Stimulated activated CD4-positive, alpha-beta T cell treated with anti-CD3 and anti-CD28 coated beads, Interleukin-1b, Interleukin-23, amount 100 ng/mL, for 24 hours (primary cell): ENCODE results near the gene PDE3A.

Experiments
- DNase-seq, 4 experiments: peaks; one replicate each; pipeline ENCODE4 v3.0.0-alpha.2; 2020; ENCODE audit warnings: low read depth in 4 of 4, low spot score in 1 of 4

The PDE3A gene

DNA sequence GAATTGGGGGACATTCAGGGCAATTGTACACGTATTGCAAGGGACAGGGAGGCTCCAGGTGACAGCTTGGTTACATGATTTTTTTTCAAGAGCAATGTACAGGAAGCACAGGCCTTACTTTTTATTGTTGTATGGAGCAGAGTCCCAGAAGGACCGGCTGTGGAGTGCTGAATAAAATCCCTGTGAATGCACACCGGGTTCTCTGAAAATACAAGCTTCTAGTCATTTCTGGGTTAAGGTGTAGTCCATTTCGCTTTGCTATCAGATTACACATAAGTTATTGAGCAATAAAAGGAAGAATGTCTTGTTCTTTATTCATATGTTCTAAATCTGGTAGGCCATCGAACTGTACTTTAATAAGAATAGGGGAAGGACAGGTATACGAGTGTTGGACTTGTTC lies 52.2 kb downstream of the PDE3A start:
- DNase-seq = no peak

DNA sequence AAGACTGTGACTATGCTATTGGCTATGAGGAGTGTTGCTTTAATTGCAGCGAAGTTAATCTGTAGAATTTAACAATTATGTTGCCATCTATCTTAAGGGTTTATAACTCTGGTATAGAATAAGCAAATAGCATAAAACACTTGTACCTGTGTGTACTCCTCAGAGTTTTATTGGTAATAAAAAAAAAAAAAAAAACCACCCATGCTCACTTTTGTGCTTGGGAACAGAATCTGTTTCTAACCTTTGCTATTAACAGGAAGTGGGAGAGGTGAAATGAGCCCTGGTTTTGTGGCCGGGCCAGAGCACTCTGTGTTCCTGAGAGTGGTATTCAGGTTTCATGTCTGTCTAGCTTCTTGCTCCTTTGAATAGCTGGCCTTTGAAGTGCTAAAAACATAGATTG lies 53.1 kb downstream of the PDE3A start:
- no peak for DNase-seq

DNA sequence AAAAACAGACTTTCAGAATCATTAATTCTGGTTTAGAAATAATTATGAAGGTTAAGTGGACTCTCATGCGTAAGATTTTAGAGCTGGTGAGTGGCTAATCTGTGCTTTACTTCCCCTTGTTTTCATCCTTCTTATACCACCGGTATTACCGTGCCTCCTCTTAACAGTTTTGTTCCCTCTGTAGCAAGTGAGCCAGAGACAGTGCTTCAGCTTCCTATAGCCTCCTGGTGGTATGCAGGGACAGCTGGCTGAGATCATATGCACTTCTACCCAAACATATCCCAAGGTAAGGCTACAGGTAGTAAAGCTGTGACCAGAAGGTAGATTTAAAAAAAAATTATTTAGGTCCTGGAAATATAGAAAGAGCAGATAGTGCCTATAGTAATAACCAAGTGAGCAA lies 55.2 kb downstream of the PDE3A start:
- DNase-seq = no peak

DNA sequence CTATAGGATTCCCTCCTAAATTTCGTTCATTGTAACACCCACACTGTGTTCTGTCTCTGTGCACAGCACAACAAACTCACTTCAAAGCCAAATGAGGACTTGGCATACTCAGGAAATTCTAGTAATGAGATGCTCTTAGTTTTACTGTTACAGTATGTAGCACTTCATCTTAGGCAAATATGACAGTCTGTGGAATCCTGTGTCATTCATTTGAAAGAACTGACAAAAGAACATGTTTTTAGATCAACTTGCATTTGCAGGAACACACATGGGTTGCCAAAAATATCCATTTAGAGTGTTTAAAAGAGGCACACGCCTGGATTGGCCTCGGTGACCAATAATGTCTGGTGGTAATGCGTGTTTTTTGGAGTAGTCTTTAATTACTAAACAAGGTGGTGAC lies 56.5 kb downstream of the PDE3A start:
- no peak for DNase-seq

DNA sequence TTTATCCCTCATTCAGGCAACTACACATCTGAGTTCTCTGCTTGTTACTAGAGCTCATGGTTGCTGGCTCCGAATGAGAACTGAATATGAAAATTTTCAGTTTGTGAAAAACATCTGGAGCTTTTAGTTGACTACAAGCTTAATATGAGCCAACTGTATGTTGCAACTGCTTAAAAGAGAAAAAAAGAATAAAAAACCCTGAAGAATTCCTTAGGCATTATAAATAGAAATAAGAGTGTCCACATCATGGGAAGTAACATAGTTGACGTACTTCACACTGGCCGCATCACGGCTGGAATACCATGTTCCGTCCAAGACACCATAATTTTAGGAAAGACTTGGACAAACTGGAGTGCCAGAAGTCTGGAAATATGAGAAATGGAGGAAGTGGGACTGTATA lies 57.9 kb downstream of the PDE3A start:
- DNase-seq = no peak

DNA sequence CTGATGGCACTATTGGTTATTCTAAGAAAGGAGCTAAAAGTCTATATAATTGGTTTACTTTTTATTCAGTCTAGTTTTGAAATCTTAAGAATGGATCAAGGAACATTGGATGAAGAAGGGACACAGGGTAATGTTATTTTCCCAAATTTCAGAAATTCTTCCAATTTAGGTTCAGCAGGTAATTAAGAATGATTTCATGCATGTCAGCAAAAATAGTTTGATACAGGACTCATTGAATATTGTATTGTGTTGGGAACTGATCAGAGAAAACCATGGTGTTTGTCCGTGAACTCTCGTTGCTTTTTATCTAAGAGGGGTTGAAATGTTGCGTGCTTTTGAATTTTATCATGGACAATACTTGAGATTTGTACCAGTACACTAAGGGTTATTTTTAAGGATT lies 58.6 kb downstream of the PDE3A start:
- DNase-seq = no peak

DNA sequence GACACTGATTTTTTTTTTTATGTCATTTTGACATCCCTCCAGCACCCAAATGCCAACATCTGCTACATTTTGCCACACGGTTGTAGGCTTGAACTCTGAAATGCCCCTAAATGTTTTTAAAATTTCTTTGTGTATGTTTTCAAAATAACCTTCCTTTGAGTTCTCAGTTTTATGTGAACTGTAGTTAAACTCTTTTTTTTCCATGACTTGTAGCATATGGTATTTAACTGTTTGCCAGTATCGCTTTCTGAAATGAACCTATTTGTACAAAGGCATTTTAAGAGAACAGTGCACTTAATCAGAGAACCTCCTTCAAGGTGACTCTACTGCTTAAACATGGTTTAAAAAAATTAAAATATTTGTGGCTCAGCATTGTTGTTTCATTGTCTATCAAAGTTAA lies 61.5 kb downstream of the PDE3A start:
- no peak for DNase-seq

DNA sequence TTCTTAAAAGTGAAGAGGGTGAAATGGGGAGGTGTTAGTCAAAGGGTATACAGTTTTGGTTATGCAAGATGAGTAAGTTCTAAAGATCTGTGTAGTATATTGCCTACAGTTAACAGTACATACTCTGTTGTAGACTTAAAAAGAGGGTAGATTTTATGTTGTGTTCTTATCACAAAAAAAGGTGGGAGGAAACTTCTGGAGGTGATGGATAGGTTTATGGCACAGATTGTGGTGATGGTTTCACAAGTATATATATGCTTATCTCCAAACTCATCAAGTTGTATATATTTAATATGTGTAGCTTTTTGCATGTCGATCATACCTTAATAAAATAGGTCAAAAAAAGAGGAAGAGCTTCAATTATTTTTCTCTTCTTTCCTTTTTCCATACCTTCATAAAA lies 64.0 kb downstream of the PDE3A start:
- no peak for DNase-seq

DNA sequence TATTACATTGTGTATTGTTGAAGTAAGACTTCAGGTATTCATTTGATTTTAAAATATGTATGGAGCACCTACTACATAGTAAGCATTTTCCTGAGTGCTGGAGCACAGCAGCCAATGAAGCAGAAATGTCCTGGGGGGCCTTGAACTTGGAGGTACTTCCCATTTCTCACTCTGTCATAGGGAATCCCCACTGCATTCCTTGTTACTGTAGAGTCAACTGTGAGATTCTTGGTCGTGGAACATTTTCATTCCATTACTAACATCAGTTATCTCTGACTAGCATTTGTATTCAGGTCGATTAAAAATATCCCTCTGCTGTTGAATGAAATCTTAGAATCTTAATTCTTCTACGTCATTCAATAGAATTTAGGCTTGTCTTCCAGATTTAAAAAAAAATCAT lies 66.7 kb downstream of the PDE3A start:
- no peak for DNase-seq

DNA sequence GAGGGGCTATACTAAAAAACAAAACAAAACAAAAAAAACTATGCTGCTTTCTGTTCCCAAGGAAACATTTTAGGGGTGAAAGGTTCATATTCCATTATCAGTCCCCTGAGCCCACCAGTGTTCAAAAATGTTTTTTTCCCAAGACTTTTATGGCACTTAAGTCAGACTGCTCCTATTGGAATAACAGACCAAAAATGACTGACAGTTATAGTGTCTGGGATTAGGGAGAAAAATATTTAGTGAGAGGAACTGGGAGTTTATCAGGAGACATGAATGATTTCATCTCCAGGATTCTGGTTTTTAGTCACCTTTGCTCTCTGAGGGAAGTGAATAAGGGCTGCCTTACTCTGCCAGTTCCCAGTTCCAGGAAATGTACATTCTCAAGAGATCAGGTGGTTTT lies 68.0 kb downstream of the PDE3A start:
- DNase-seq = no peak

DNA sequence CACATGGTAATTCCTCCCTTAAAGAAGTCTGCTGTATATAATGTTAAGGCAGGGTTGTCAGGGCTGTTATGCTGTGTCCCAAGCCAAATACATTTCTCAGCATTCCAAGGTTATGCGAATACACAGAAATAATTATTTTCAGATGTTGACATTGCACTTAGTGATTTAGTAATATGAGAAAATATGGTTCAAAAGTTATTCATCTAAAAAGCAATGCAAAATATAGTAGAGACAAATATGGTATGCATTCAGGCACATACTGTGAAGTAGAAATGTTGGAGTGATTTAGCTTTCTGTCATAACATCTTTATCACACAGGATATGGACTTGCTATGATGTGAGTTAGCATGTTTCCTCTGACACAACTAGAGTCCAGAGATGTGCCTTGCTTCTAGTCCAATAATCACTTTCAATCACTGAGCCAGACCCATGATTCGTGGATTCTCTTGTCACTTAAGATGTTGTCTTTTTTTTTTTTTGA lies 70.0 kb downstream of the PDE3A start:
- no peak for DNase-seq

DNA sequence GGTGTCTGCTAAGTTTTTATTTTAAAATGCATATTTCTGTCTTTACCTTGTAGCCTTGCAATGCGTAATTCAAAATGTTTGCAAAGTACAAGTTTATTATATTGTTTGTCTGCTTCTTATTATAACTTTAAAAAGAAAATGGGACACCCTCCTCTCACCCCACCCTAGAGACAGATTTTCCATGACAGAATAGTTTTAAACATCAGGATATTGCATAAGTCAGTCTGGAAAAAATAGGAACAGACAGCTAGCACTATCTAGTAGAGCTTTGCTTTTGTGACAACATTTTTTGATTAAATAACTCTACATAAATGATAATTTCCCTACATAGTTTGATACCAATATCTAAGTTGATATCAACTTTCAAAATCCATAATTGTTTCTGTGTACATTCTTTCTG lies 71.3 kb downstream of the PDE3A start:
- DNase-seq = no peak

DNA sequence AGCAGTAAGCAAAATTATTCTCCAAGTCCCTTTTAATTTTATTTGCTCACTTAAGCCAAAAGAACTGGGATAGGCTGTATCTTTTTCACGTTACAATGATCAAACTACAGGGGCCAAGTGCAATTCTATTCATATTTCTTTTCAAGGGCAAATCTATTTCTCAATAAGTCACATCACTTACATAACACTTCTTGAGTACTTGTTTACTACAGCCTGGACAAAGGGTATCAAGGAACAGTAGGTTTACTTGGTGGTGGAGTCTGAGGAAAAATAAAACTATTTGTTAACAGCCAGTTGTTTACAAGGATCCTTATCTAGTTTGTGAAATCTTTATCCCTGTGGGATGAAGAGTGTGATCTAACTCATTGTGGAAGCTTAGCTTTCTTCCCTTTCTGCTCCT lies 72.1 kb downstream of the PDE3A start:
- DNase-seq = no peak

DNA sequence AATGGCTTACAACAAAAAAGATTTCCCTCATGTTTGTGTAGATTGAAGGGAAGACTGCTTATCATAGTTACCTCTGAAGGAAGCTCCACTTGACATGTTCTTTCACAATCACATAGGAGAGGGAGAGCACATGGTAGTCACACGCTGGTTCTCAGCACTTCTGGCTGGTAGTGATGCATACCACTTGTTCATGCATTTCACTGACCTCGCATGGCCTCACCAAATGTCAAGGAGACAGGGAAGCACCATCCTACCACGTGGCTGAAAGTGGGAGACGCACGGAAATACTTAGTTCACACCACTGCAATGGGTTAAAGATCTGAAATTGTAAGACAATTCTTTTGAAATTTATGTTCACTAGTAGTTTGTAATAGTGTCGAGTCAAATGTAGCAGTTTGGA lies 74.0 kb downstream of the PDE3A start:
- DNase-seq = no peak

DNA sequence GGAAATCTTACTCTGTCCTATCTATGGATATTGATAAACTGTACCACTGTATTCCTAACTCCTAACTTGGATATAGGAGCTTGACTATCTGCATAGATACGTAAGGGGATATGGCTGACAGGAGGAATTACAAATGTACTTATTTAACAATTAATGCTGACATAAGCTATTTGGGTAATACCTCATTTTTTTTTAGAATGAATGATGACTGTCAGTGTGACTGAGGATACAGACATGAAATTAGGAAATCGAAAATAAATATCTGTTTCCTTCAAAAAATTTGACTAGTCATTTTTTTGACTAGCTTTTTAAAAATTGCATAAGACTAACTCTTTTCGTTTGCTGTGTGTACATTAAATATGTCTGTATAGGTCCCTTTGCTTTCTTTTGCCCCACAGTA lies 74.9 kb downstream of the PDE3A start:
- no peak for DNase-seq

DNA sequence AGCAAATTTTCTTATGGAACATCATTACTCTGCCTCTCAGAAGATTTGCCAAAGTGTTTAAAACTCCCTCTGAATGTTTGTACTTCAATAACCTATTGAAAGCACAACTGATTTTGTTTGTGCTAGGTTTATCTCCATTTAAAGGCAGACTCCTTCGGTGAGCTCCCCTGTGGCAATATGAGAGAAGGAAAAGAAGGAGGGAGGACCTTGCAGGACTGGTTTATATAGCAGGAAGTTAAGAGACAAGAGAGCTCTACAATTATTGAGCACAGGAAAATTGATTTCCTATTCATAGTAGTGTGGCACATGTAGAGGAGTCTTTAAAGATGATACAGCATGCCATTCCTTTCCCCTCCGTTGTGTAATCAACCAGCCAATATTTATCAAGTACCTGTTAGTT lies 75.5 kb downstream of the PDE3A start:
- DNase-seq = no peak

DNA sequence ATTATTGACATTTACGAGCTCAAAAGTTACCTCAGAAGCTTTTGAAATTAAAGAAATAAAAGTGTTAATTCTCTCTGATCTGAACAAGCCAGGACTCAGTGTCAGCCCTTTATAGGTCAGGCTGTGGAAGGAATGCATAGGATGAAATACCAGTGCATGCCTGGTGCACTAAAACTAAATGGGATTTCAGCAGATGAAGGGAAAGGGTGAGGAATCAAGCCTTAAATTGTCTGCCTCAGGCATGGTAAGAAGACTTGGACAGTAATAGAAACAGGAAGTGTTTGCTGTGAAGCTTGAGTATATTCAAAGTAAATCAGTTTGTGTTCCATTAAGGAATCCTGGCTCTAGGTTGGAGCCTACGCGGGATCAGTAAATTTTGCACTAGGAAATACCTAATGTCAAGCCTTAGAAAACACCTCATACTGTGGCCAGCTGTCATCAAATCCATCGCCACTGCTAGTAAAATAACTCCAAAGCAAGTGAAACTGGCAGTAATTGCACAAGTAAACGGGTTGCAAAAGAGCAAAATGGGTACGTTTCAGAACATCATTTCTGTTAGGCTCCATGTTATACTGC lies 76.3 kb downstream of the PDE3A start:
- no peak for DNase-seq

DNA sequence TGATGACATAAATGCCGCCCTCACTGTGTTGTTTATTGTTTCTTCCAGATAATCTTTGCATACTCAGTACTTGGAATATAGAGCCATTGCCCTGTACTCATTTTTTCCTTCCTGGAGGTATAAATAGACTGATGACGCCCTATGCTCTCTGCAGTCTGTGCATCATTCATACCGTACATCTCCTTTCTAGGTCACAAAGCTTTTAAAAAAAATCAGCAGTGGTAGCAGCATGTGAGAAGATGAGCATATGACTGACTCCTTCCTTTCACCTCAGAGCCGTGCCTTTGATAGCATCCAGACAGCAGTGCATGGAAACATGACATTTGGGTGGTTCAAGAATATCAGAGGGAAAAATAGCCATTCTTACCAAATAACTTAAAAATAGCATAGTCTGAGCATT lies 77.3 kb downstream of the PDE3A start:
- DNase-seq = no peak

DNA sequence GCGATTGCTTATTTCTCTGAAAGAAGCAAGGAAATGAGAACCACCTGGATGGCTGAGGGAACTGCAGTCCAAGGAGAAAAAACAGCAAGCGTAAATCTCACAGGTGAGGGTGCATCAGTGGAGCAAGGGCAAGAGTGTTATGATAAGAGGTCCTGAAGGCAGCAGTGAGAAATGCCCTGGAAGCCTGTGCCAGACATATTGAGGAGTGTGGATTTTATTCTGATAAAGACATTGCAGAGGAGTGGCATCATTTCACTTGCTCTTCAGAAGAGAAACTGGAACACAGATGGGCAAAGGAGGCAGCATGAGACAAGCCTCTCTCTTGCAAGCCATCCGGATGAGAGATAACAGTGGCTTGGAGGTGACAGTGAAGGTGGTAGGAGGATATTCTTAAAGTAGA lies 78.5 kb downstream of the PDE3A start:
- DNase-seq = no peak

DNA sequence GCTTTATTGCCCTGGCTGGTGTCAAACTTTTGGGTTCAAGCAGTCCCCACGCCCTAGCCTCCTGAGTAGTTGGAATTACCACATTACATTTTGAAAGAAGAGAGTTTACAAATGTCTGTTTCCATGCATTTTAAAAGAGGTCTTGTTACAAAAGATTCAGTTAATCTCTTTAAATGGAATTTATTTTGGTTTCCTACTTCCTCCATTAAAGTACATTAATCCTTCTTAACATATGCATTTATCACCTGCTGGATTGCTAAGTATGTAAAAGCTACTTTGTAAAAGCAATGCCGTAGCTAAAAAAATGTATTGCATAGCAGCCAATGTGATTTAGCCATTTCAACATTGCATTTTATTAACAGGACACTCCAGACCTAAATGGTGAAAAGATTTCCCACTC lies 80.4 kb downstream of the PDE3A start:
- DNase-seq = no peak

DNA sequence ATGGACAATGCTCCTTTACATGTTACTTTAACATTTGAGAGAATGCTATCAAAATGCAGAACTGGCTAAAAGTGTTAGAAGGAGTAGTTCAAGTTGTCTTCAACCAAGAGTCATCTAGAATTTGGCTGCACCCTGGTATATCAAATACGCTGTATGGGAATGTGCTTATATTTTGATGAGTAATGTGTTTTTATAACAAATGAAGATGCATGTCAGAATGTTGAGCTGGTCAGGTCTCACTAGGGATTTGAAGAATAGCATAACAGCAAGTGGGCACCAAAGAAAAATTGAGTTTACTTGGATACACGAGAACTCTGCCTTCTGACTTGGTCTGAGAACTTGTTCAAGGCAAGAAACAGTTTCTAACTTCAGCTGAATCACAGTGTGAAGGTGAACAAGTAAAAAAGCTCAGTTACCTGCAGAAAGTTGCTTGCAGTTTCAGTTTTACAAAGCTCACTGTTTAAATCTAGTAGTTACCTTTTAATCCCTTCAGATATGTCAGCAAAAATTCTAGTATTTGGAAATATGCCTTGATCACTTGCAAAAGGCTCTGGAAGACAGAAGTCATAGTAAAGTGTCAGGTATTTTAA lies 82.3 kb downstream of the PDE3A start:
- DNase-seq = no peak

DNA sequence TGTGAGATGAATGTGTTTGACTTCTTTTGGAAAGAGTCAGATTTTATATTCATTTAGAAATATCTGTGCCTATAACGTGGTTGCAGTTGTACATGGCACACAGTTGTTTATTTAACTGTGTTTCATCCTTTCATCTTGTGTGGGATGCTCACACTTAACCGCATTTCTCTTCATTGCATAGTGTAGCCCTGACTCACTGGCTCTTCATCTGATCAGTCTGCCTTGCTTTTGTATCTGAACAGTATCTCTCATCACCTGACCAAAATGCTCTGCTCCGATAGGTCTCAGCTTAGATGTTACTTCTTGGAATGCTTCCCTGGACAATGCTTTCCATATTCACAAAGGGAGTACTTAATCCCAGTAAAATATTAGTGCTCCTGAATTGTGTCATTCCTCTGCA lies 83.4 kb downstream of the PDE3A start:
- DNase-seq = no peak

DNA sequence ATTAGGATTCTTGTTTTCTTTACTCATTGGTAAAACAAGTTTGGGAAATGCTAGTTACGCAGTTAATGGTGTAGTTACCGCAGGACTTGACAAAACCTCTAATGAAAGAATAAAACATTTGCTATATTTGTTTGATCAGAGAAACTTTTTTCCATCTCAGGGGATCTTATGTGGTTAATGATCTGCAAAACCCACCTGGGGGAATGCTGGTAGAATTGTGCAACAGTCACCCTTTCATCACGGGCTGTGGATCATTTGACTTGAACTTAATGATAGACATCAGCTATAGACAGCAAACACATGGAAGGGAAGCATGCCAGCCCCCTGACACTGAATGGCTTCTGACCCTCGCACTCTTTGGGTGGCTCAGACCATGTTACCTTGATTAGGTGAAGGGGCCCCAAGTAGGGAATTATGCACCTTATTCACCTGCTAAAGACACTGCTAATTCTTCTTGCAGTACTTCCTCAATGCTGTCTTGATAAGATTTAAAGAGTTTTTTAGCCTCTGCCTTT lies 84.2 kb downstream of the PDE3A start:
- DNase-seq = no peak
